HG03457 (cell line): Measurements from ENCODE around the gene MAG.
"Not testable (repeated sequence)": the region's sequence is repeated elsewhere in the genome, so short reads cannot be mapped to it uniquely, and the experiment has no call there.

ENCODE experiments used
- ATAC-seq: cut with Tn5 transposase; IDR thresholded peaks from one replicate; pipeline ENCODE4 v1.9.1; 2021; ENCODE audit warnings: moderate number of reproducible peaks; ENCODE audit not compliant: unreplicated experiment

Gene MAG

GRCh38 chr19:35279985-35280821, 11.8 kb upstream of the MAG start:
- no peak for ATAC-seq

- no peak for ATAC-seq
Measured at GRCh38 chr19:35281303-35281702, 10.7 kb upstream of the MAG start.

GRCh38 chr19:35284153-35285094, 7.5 kb upstream of the MAG start:
- ATAC-seq, result no peak

GRCh38 chr19:35285095-35285449, 6.9 kb upstream of the MAG start:
- ATAC-seq, result no peak

- not testable (repeated sequence) for ATAC-seq
Measured at GRCh38 chr19:35285465-35285864, 6.5 kb upstream of the MAG start.

GRCh38 chr19:35286101-35286500, 5.9 kb upstream of the MAG start:
- ATAC-seq, result not testable (repeated sequence)

GRCh38 chr19:35287713-35288112, 4.2 kb upstream of the MAG start:
- no peak for ATAC-seq

- no peak for ATAC-seq
Measured at GRCh38 chr19:35288331-35288730, 3.6 kb upstream of the MAG start.

- ATAC-seq, result no peak
Measured at GRCh38 chr19:35288906-35289305, 3.1 kb upstream of the MAG start.

GRCh38 chr19:35290381-35291127, 1.4 kb upstream of the MAG start:
- no peak for ATAC-seq

- ATAC-seq, result no peak
Measured at GRCh38 chr19:35291259-35291658, 702 bp upstream of the MAG start.

- no peak for ATAC-seq
Measured at GRCh38 chr19:35292421-35293362, 731 bp downstream of the MAG start.

GRCh38 chr19:35293363-35293739, 1.4 kb downstream of the MAG start:
- no peak for ATAC-seq

- ATAC-seq, result no peak
Measured at GRCh38 chr19:35293808-35294207, 1.8 kb downstream of the MAG start.

- ATAC-seq, result no peak
Measured at GRCh38 chr19:35294328-35294727, 2.4 kb downstream of the MAG start.

GRCh38 chr19:35294859-35295791, 3.2 kb downstream of the MAG start:
- no peak for ATAC-seq

- no peak for ATAC-seq
Measured at GRCh38 chr19:35295792-35296462, 4.0 kb downstream of the MAG start.
